ENCODE data around the gene RAD9A.

RAD9A gene

GRCh38 chr11:67391304-67392182 is at the start of gene RAD9A:
Gene RAD9A (plus strand): TSS chr11:67391986. CDS start chr11:67392045, 59 bp downstream.
- DNase-seq = peak; percentile 85 to 94

- DNase-seq = no peak
These were observed 47.5 kb upstream of the RAD9A start for GRCh38 chr11:67344264-67344663.

GRCh38 chr11:67345247-67345919 is 46.4 kb upstream of the RAD9A start:
- no peak for DNase-seq

- DNase-seq = no peak
These were observed 45.6 kb upstream of the RAD9A start for GRCh38 chr11:67345920-67346819.

- no peak for DNase-seq
These were observed 43.6 kb upstream of the RAD9A start for GRCh38 chr11:67347964-67348749.

GRCh38 chr11:67349036-67349435 is 42.8 kb upstream of the RAD9A start:
- no peak for DNase-seq

GRCh38 chr11:67349457-67349856 is 42.3 kb upstream of the RAD9A start:
- no peak for DNase-seq

GRCh38 chr11:67349928-67350465 is 41.8 kb upstream of the RAD9A start:
- no peak for DNase-seq

GRCh38 chr11:67351275-67352005 is 40.3 kb upstream of the RAD9A start:
- DNase-seq = peak; percentile 12 to 54

- no peak for DNase-seq
These were observed 39.1 kb upstream of the RAD9A start for GRCh38 chr11:67352546-67353316.

- DNase-seq = peak; percentile 74 to 86
These were observed 38.3 kb upstream of the RAD9A start, which contains the start of gene POLD4 for GRCh38 chr11:67353317-67354074. Gene POLD4 (minus strand): TSS chr11:67353546. CDS start chr11:67353399, 147 bp downstream.

GRCh38 chr11:67354075-67355022 is 37.4 kb upstream of the RAD9A start:
- DNase-seq = no peak

GRCh38 chr11:67355023-67355793 is 36.6 kb upstream of the RAD9A start:
- DNase-seq = no peak

- DNase-seq = no peak
These were observed 35.9 kb upstream of the RAD9A start for GRCh38 chr11:67355794-67356386.

GRCh38 chr11:67356387-67356863 is 35.4 kb upstream of the RAD9A start:
- no peak for DNase-seq

- peak; percentile 50 to 59 for DNase-seq
These were observed 34.8 kb upstream of the RAD9A start for GRCh38 chr11:67356864-67357561.
